BE2C (cell line): ENCODE data around the gene SETD5.

Experiments
- DNase-seq: peaks from one replicate; pipeline ENCODE4 v3.0.0-alpha.2; 2020
- H3K27me3 ChIP-seq: fragments of 250-450 bp; sonication (Bioruptor Pico); 2 replicates; pipeline ENCODE4 v1.5.1; 2020; ENCODE audit warnings: mild to moderate bottlenecking
- H3K36me3 ChIP-seq: fragments of 250-450 bp; sonication (Bioruptor Pico); 2 replicates; pipeline ENCODE4 v1.5.1; 2020; ENCODE audit warnings: mild to moderate bottlenecking
- H3K4me1 ChIP-seq: fragments of 250-450 bp; sonication (Bioruptor Pico); 2 replicates; pipeline ENCODE4 v1.5.1; 2020
- H3K4me3 ChIP-seq: 2 replicates; pipeline ENCODE4 v1.5.1; 2011; ENCODE audit warnings: low read depth, low read length
- H3K9me3 ChIP-seq: fragments of 250-450 bp; sonication (Bioruptor Pico); 2 replicates; pipeline ENCODE4 v1.5.1; 2020
- TF ChIP-seq, protein P1 (sequence below): IDR thresholded peaks from 2 replicates; pipeline ENCODE4 v1.5.1; 2012; ENCODE audit warnings: mild to moderate bottlenecking, low read depth, low read length

Gene SETD5

DNA sequence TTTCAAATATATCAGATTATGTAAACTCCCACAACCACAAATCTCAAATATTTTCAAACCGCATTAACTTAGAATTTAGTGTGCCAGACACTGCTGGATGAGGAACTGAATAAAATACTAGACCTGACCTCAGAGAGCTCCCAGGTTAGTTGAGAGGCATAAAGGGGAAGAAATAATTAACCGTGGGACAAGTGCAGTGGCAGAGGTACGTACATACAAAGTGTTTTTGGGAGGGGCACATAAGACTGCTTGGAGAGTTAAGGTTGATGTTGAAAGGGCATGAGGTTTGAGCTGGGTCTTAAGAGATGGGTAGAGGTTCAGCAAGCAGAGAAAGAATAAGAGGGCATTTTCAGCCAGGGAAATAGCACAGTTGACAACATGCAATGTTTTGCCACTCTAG, 17.4 kb upstream of the SETD5 start:
- H3K9me3 ChIP-seq = no peaks in the 10 kb centered on the region
- no peaks in the 10 kb centered on the region for H3K27me3 ChIP-seq
- no peak overlapping the region for H3K4me3 ChIP-seq
- DNase-seq = no peak
- no peaks in the 10 kb centered on the region for H3K4me1 ChIP-seq
- TF ChIP-seq, protein P1, sequence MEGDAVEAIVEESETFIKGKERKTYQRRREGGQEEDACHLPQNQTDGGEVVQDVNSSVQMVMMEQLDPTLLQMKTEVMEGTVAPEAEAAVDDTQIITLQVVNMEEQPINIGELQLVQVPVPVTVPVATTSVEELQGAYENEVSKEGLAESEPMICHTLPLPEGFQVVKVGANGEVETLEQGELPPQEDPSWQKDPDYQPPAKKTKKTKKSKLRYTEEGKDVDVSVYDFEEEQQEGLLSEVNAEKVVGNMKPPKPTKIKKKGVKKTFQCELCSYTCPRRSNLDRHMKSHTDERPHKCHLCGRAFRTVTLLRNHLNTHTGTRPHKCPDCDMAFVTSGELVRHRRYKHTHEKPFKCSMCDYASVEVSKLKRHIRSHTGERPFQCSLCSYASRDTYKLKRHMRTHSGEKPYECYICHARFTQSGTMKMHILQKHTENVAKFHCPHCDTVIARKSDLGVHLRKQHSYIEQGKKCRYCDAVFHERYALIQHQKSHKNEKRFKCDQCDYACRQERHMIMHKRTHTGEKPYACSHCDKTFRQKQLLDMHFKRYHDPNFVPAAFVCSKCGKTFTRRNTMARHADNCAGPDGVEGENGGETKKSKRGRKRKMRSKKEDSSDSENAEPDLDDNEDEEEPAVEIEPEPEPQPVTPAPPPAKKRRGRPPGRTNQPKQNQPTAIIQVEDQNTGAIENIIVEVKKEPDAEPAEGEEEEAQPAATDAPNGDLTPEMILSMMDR = no peak
- peaks cover 23% of the 10 kb centered on the region for H3K36me3 ChIP-seq

DNA sequence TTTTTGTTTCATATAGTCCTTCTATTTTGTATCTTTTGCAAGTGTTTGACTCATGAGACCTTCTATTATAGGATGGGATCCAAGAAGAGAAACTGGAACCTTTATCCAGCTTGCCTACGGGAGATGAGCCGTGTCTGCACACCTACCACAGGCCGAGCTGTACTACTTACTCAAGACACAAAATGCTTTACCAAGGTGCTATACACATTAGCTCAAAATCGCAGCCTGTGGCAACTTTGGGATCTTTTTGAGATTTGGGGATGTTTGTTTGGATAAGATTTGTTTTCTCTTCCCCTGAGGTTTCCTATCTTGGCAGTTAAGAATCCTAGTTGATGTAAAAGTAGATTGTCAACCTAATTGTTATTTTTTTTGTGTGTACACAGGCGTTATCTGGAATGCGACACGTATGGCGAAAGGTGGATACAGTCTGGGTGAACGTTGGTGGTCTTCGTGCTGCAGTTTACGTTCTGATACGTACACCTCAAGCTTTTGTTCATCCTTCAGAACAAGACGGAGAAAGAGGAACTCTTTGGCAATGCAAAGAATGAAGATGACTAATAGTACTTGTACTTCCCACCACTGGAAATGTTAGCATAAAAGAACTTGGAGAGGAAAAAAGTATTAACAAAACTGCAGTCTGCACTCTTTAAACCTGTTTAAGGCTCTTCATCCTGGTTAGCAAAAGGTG, 13.1 kb upstream of the SETD5 start:
- H3K4me3 ChIP-seq = no peak overlapping the region
- TF ChIP-seq, protein P1 = no peak
- H3K27me3 ChIP-seq = no peaks in the 10 kb centered on the region
- no peak for DNase-seq
- no peaks in the 10 kb centered on the region for H3K4me1 ChIP-seq
- peaks cover 36% of the 10 kb centered on the region for H3K36me3 ChIP-seq
- H3K9me3 ChIP-seq = no peaks in the 10 kb centered on the region

DNA sequence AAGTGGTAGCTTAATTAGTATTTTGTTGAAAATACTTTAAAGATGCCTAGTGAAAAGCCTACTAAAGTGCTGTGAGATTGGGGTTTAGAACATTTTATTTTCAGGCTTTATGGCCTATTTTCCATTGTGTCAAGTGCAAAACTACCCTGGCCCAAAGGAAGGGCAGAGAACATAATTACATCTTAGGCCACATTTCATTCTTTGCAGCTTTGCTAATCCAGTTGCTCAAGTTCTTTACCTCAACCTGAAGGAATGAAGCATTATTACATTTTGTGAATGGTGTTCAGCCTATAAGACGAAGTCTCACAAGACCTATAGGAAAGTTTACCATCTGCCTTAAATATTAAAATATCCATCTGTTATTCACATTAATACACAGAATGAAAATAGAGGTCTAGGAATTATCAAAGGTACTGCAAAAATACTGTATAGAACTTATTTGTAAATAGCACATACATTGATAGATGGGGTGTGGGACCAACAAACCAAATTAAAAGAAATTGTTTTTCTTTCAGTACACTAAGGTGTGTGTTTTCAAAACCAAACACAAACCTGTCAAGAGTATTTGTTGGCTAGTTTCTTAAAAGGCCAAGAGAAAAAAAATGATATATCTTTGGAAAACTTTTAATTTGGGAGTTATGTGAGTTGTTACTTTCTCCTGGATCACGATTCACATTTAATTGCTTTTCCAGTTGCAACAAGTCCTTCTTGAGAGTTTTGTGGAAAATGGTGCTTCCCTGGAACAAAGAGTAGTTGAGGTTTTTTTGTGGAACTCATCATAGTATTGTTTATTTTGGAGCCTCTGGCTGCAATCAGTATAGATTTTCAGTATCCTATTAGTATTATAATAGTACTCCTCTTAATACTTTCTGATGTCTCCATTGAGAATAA, 12.0 kb upstream of the SETD5 start:
- Histone ChIP-seq H3K4me1 (no peaks in the 10 kb centered on the region), H3K27me3 (no peaks in the 10 kb centered on the region), H3K4me3 (no peak overlapping the region), H3K9me3 (no peaks in the 10 kb centered on the region), H3K36me3 (peaks cover 45% of the 10 kb centered on the region)
- TF ChIP-seq, protein P1 = no peak
- DNase-seq = no peak

DNA sequence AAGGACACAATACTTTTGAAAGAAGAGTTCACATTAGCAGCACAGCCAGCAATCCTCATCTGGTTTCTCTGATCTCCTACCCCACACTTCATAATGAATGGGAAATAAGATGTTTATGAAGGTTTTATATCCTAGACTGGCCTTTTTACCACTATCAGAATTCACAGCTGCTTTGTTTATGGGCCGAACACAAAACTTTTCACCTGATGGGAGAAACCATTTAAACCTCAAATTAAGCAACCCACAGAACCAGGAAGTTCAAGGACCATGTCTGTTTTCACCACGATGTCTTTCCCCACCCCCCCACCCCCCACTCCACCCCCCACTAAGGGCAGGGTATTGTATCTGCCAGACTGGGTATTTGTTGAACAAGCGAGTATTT, 11.3 kb upstream of the SETD5 start:
- TF ChIP-seq, protein P1 = no peak
- H3K4me1 ChIP-seq = no peaks in the 10 kb centered on the region
- no peak overlapping the region for H3K4me3 ChIP-seq
- DNase-seq = no peak
- H3K9me3 ChIP-seq = no peaks in the 10 kb centered on the region
- H3K36me3 ChIP-seq = peaks cover 51% of the 10 kb centered on the region
- H3K27me3 ChIP-seq = no peaks in the 10 kb centered on the region

DNA sequence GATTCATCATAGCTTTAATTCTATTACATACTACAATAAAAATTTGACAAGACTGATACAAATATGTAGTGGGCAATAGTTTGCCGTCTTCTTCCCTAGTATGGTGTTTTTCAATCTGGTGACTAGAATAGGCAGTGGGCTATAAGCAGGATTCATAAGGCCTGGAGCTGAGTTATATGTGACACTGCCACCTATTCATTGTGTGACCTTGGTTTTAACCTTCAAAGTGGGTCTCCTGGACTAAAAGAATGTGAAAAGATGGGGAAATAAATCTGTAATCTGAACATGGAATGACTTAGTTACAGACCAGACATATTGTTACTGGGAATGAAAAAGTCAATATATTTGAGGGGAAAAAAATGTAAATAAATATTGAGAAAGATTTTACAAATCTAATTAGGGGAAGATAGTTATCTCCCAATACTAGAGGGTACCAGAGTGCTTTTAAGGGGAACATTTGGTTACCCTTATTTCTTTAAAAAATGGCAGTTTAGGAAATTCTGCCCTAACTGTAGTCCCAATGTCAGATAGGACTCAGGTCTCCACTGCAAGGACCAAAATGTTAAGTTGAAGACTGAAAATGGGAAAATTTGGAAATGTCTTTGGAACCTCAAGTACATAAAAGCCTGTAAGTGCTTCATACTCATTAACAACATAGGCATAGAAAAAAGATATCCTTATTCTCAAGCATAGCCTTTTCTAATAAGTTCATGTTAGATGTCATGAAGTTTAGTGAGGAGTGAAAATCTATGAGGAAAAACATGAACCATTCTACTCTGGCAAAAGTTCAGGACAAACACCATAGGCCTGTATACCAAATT, 10.7 kb upstream of the SETD5 start:
- peaks cover 58% of the 10 kb centered on the region for H3K36me3 ChIP-seq
- no peaks in the 10 kb centered on the region for H3K4me1 ChIP-seq
- no peak for DNase-seq
- no peaks in the 10 kb centered on the region for H3K9me3 ChIP-seq
- H3K27me3 ChIP-seq = no peaks in the 10 kb centered on the region
- no peak overlapping the region for H3K4me3 ChIP-seq
- TF ChIP-seq, protein P1 = no peak
